GM21825 (cell line): Measurements from ENCODE around the gene INSL3.
A peak's percentile ranks its signal among the peaks of the same experiment; 100 is the strongest.
"Not testable (repeated sequence)": the region's sequence is repeated elsewhere in the genome, so short reads cannot be mapped to it uniquely, and the experiment has no call there.

Experiments used
- ATAC-seq: cut with Tn5 transposase; IDR thresholded peaks from one replicate; pipeline ENCODE4 v1.9.1; 2021; ENCODE audit warnings: mild to moderate bottlenecking, moderate library complexity; ENCODE audit not compliant: unreplicated experiment

The INSL3 gene

DNA sequence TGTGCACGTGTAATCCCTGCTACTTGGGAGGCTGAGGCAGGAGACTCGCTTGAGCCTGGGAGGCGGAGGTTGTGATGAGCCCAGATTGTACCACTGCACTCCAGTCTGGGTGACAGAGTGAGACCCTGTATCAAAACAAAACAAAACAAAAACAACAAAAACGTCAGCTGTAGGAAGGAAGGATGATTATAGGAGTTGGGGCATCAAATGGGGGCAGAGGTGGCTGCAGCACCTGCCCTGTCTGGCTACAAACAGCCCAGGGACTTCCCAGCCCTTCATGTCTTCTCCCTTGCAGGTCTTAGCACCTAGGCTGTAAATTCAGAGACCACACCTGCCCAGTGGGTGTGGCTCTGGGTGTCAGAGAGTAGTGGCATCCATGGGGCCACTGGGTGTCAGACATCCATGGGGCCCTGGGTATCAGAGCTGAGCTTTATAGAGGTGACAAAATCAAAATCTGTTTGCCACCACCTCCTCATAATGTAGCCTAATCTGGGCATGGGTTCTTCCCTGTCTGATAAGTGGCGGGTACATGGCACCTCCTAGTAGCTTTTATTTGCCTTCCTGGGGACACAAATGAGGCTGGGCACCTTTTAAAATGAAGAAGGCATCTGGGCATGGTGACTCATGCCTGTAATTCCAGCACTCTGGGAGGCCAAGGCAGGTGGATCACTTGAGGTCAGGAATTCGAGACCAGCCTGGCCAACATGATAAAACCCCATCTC lies 31.1 kb downstream of the INSL3 start:
- ATAC-seq, result no peak

DNA sequence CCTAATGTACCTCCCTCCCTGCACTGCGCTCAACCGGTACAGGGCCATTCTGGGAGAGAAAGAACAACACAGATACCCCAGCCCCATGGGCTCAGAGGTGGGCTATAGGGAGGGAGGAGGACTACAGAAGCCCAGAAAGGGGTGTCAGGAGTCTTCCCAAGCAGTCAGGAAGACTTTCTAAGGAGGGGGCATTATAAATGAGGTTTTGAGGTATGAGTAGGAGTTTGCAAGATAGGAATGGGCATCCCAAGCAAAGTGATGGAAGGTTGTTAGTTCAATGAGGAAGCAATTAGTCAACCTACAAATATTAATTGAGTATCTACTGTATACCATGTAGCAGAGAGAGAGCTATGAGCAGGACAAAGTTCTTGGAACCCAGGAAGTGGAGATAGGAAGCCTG lies 32.7 kb downstream of the INSL3 start:
- no peak for ATAC-seq

DNA sequence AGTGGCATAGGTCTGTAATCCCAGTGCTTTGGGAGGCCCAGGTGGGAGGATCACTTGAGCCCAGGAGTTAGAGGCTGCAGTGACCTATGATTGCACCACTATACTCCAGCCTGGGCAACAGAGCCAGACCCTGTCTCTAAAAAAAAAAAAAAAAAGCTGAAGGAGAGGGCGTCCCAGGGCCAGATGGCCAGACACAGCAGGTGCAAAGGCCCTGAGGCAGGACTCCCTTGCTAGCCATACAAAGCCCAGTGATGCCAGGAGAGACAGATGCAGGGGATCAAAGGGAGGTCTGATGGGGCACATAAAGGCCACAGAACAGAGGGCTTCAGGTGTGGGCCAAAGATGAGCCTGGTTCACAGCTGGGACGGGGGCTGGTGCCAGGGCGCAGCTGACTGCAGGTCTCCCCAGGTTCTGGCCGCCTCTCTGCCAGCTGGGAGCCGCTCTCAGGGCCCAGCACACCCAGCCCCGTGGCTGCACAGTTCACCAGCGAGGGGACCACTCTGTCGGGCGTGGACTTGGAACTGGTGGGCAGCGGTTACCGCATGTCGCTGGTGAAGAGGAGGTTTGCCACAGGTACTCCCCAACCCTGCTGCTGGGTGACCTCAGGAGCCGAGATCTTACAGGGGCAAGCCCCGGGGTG lies 33.9 kb downstream of the INSL3 start:
- ATAC-seq, result no peak

DNA sequence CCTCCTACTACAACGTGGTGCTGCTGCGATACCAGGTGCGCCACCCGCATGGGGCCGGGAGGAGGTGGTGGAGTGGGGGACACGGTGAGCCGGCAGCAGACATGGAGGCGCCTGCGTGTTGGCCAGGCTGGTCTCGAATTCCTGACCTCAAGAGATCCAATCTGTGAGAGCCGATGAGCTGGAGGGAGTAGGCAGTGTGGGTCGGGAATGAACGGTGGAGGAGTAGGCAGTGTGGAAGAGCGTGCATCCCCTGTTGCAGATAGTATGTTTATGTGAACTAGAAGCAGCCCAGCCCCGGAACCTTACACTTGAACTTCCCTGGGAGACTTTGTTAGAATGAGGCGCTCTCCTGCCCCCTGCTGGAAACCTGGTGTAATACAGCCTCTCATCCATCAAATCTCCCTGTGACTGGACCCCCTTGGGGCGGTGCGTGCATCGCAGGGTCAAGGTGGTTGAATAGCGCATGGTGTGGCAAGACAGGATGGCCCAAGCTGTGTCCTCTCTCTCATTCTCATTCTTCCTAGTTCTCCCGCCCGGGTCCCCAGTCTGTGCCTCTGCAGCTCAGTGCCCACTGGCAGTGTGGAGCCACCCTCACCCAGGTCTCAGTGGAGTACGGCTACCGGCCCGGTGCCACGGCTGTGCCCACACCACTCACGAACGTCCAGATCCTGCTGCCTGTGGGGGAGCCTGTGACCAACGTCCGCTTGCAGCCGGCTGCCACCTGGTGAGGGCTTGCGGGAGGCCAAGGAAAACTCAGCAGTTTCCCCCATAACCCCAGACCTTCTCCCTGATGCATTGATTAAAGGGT lies 36.9 kb downstream of the INSL3 start:
- ATAC-seq, result no peak

DNA sequence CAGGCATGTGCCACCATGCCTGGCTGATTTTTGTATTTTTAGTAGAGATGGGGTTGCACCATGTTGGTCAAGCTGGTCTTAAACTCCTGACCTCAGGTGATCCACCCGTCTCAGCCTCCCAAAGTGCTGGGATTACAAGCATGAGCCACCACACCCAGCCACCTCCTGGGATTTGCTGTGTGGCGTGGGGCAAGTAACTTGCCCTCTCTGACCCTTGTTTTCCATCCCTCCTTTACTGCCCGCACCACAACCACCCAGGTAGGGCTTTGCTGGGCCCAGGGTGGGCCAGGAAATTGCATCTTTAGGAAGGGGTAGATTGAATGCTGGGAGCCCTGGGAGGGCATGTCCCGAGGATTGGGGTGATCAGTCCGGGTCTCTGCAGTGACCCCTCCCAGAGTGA lies 37.6 kb downstream of the INSL3 start:
- ATAC-seq, result not testable (repeated sequence)

DNA sequence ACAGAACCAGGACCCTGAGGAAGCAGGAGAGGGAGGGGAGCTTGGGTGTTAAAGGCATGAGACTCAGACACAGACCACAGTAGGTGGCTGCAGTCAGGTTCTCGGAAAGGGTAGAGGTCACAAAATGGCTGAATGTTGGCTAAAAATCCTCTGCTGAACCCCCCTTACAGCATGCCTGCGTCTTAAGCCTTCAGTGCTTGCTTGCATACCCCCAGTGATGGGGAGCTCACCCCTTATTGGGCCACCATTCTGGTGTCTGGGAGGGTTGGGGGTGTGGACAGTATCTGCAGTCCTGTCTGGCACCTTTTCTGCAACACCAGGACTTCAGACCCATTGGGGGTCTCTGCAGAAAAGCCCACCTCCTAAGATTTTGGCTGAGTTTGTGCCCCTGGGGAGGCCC lies 40.5 kb downstream of the INSL3 start:
- no peak for ATAC-seq

DNA sequence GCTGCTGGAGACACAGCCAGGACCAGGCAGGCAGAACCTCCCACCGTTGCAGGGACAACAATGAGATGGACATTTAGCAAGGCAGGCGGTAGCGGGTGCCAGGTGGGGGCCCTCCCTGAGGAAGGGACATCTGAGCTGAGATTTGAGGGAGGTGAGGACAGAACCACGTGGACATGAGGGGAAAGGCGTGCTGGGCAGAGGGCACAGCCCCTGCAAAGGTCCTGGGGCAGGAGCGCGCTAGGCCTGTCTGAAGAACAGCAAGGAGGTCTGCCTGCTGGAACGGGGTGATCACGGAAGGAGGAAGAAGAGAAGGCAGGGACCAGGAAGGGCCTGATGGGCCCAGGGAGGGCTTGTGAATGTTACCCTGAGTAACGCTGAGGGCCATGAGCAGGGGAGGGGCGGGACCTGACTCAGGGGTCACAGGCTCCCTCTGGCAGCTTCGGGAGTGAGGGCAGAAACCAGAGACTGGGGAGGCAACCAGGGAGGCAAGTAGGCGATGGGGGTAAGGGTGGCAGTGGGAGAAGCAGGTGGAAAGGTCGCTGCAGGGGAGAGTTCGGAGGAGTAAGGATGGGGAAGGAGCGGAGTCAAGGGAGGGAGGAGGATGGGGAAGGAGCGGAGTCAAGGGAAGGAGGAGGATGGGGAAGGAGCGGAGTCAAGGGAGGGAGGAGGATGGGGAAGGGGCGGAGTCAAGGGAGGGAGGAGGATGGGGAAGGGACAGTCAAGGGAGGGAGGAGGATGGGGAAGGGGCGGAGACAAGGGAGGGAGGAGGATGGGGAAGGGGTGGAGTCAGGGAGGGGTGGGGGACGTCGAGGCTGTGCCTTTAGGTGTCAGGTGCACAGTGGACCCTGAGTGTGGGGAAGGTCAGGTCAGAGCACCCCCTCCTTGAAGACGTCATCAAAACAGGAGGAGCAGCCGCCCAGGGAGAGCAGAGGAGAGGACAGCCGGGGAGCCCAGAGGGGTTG lies 42.1 kb downstream of the INSL3 start:
- no peak for ATAC-seq

DNA sequence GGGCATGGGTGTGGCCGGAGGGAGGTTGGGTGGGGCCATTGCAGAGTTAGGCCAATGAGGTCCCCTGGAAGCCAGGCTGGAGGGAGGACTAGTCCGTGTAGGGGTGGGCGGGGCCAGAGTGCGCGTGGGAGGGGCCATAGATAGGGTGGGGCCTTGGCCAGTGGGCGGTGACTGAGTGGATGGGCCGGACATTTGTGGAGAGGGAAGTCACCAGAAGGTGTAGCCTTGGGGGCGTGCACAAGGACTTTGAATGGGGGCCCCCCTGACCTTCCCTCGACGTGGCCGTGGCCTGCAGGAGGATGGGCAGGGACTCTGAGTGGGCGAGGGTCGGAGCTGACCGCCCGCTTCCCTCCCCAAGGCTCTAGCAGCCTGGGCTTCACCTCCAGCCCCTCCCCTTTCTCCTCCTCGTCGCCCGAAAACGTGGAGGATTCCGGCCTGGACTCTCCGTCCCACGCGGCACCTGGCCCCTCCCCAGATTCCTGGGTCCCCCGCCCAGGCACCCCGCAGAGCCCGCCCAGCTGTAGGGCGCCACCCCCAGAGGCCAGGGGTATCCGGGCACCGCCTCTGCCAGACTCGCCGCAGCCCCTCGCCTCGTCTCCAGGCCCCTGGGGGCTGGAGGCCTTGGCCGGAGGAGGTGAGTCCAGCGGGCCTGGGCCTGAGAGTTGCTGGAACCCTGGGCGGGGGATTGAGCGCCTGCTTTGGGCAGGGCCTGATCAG lies 42.9 kb downstream of the INSL3 start:
- no peak for ATAC-seq

DNA sequence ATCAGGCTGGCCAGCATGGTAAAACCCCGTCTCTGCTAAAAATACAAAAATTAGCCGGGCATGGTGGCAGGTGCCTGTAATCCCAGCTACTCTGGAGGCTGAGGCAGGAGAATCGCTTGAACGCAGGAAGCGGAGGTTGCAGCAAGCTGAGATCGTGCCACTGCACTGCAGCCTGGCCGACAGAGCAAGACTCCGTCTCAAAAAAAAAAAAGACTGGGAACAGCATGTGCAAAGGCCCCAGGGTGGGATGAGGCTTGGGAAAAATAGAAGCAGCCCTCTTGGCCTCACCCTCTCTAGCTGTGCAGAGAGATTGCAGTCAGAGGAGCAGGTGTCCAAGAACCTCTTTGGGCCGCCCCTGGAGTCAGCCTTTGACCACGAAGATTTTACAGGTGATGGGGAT lies 43.5 kb downstream of the INSL3 start:
- not testable (repeated sequence) for ATAC-seq

DNA sequence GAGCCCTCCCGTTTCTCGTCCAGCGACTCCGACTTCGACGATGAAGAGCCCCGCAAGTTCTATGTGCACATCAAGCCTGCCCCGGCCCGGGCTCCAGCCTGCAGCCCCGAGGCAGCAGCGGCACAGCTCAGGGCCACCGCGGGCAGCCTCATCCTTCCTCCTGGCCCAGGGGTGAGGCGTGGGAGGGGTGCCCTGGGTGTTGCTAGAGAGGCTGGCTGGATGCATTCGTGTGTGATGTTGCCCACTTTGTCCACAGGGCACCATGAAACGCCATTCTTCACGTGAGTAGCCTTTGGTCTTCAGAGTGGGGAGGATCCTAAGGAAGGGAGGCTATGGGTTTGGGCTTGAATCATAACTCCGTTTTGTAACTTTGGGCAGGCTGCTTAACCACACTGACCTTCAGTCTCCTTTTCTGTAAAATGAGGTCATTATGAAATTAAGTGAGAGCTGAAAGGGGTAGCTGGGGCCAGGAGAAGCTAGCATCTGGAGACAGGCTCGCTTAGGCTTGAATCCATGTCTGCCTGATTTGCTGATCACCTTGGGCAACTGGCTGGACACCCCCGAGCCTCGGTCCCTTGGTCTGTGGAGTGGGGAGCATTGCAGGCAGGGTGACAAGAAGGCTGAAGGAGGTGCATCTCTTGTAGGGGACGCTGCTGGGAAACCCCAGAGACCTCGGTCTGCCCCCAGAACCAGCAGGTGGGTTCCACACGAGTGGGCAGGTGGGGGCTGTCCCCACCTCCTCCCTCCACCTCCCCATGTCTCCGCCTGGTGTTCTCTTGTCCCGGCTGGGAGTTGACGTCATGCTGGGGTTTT lies 45.1 kb downstream of the INSL3 start:
- peak; percentile 66 for ATAC-seq

DNA sequence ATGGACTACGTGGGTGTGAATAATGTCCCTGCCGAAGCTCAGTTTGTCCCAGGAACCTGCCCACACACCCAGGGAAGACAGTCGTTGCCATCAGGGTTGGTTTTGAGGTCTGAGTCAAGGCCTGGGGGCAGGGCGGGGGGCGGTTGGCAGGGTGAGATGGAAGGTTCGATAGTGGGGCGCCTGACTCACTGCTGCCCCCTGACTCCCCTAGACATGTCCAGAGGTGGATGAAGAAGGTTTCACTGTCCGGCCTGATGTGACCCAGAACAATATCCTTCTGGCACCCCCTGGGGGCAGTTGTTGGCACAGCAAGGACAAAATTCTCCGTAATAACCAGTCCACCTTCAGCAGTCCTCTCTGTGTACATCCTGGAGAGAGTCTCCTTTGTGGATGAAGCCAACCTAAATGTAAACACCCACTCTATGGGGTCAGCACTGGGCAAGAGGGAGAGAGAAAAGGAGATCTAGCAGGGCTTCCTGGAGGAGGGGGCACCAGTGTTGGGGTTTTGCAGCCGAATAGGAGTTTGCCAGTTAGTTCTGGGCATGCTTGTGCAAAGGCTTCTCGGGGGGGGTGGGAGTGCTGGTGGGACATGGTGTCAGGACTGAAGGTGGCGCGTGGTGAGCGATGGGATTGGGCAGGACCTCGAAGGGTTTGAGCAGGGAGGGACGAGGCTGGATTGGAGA lies 45.9 kb downstream of the INSL3 start:
- ATAC-seq, result no peak

DNA sequence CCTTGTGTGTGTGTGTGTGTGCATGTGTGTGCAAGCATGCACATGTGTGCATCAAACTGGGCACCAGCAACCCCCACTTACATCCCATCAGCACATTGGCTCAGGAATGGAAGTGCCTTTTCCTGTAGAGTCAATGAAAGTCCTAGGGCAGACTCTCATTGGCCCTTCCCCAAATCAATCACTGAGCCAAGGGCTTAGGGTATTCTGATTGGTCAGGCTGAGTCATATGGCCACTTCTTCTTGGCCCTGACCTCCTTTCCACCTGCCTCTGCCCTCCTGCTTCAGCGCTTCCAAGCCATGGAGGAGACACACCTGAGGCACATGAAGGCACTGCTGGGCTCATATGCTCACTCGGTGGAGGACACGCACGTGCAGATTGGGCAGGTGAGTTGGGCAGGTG lies 49.1 kb downstream of the INSL3 start:
- ATAC-seq, result no peak

DNA sequence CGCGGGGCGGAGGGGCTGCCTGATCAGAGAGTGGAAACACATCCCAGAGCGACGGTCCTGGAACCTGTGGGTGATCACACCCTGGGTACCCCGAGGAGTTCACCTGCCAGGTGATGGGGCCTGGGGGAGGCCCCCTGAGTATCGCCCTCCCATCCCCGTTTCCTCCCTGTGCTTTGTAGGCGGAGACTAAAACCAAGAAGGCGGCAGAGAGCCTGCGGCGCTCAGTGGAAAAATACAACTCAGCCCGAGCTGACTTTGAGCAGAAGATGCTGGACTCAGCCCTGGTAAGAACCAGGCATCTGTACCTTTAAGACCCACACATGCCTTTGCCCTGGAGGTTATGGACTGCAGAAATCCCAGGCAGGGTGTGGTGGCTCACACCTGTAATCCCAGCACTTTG lies 50.7 kb downstream of the INSL3 start:
- no peak for ATAC-seq

DNA sequence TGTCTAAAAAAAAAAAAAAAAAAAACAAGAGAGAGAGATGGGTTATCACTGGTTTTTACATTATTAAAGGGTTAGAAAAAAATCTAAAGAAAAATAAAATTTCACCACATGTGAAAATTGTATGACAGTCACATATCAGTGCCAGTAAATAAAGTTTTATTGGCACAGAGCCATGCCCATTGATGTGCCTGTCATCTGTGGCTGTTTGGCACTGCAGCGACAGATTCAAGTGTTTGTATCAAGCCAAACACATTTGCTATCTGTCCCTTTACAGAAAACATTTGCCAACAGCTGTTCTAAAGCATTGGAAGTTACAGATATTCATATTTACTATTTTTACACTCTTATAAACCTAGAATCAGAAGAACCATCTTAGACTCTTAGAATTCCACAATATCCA lies 53.8 kb downstream of the INSL3 start:
- ATAC-seq, result no peak

DNA sequence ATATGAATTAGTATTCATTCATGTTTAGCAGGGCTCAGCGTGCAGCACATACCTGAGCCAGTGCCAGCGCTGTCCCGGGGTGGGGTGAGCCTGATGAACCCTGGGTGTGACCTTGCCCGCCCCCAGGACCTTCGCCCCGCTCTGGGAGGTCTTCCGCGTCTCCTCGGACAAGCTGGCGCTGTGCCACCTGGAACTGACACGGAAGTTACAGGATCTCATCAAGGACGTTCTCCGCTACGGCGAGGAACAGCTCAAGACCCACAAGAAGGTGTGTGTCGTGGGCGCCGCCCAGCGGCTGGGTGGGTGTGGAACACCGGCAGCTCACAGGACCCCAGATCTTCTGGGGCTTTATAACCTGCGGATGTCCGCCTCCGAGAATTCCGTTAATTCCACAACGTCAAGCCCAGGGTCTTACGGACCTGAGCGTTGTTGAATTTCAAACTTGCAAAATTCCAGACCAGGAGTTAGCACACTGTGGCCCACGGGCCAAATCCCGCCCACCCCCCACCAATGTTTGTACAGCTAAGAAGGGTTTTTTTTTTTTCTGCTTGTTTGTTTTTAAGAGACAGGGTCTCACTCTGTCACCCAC lies 54.7 kb downstream of the INSL3 start:
- ATAC-seq, result no peak
